Neural progenitor cell (in vitro differentiated cells): Measurements from ENCODE around the gene MAN1A1. TPM values are rescaled to one million over a fixed set of nuclear protein-coding genes. Genes with fewer than 3 reads are reported as not detected.

Experiments used
- DNase-seq: peaks from one replicate; pipeline ENCODE4 v3.0.0-alpha.2; 2016; ENCODE audit warnings: low spot score
- H2AFZ ChIP-seq: fragments of 200-600 bp; sonication (generic); replicated peaks from 2 replicates; pipeline ENCODE4 v1.6.1; 2016; ENCODE audit warnings: antibody characterized with exemption
- H3F3A ChIP-seq: fragments of 200-600 bp; sonication (generic); 2 replicates; pipeline ENCODE4 v1.6.1; 2016; ENCODE audit warnings: antibody characterized with exemption, low read depth
- H3K27ac ChIP-seq: fragments of 200-600 bp; sonication (generic); 2 replicates; pipeline ENCODE4 v1.5.1; 2016; ENCODE audit warnings: mild to moderate bottlenecking
- H3K27me3 ChIP-seq: fragments of 200-600 bp; sonication (generic); 2 replicates; pipeline ENCODE4 v1.6.1; 2016; ENCODE audit warnings: mild to moderate bottlenecking, moderate library complexity
- H3K36me3 ChIP-seq: fragments of 200-600 bp; sonication (generic); 2 replicates; pipeline ENCODE4 v1.5.1; 2016
- H3K4me1 ChIP-seq: fragments of 200-600 bp; sonication (generic); 2 replicates; pipeline ENCODE4 v1.6.1; 2016; ENCODE audit warnings: mixed run types
- H3K4me2 ChIP-seq: fragments of 200-600 bp; sonication (generic); 2 replicates; pipeline ENCODE4 v1.6.1; 2016
- H3K4me3 ChIP-seq: fragments of 200-600 bp; sonication (generic); 2 replicates; pipeline ENCODE4 v1.5.1; 2016
- H3K79me2 ChIP-seq: fragments of 200-600 bp; sonication (generic); 2 replicates; pipeline ENCODE4 v1.6.1; 2016; ENCODE audit warnings: low read depth
- H3K9ac ChIP-seq: fragments of 200-600 bp; sonication (generic); 2 replicates; pipeline ENCODE4 v1.6.1; 2016
- H3K9me3 ChIP-seq: fragments of 200-600 bp; sonication (generic); 2 replicates; pipeline ENCODE4 v1.5.1; 2016; ENCODE audit warnings: low read depth
- H4K20me1 ChIP-seq: fragments of 200-600 bp; sonication (generic); 2 replicates; pipeline ENCODE4 v1.6.1; 2016; ENCODE audit warnings: low read depth
- H3K27ac Mint-ChIP-seq: 3 replicates; pipeline ENCODE4 v1.8.0; 2021; ENCODE audit warnings: mixed read lengths
- H3K27me3 Mint-ChIP-seq: 2 replicates; pipeline ENCODE4 v1.8.0; 2022; ENCODE audit warnings: low read depth, mild to moderate bottlenecking, inconsistent platforms, moderate library complexity, mixed read lengths; ENCODE audit not compliant: insufficient read depth
- H3K36me3 Mint-ChIP-seq: 3 replicates; pipeline ENCODE4 v1.8.0; 2021; ENCODE audit warnings: mixed read lengths
- H3K4me1 Mint-ChIP-seq: 3 replicates; pipeline ENCODE4 v1.8.0; 2021; ENCODE audit warnings: mixed read lengths
- H3K4me3 Mint-ChIP-seq: 3 replicates; pipeline ENCODE4 v1.8.0; 2021; ENCODE audit warnings: mild to moderate bottlenecking, moderate library complexity, mixed read lengths
- H3K9me3 Mint-ChIP-seq: 3 replicates; pipeline ENCODE4 v1.8.0; 2020; ENCODE audit warnings: mixed read lengths
- EZH2 ChIP-seq: fragments of 200-600 bp; sonication (generic); IDR thresholded peaks from 2 replicates; pipeline ENCODE4 v1.6.1; 2017; ENCODE audit warnings: antibody characterized with exemption, mild to moderate bottlenecking, moderate library complexity
- EZH2phosphoT487 ChIP-seq: fragments of 200-600 bp; sonication (generic); IDR thresholded peaks from 2 replicates; pipeline ENCODE4 v1.6.1; 2017; ENCODE audit warnings: antibody characterized with exemption
- total RNA-seq: library from RNA; depleted of rRNA; stranded (reverse); fragments of >200 nt; gene quantifications from 2 replicates; pipeline ENCODE4 v1.2.3, GENCODE V29; 2015; ENCODE audit warnings: low replicate concordance
- TF ChIP-seq, protein P1 (sequence below): fragments of 200-600 bp; sonication (generic); IDR thresholded peaks from 2 replicates; pipeline ENCODE4 v1.5.1; 2017; ENCODE audit warnings: antibody characterized with exemption, mild to moderate bottlenecking

The MAN1A1 gene
- total RNA-seq, 1 donor from 2014 or later = 5.2 TPM

DNA sequence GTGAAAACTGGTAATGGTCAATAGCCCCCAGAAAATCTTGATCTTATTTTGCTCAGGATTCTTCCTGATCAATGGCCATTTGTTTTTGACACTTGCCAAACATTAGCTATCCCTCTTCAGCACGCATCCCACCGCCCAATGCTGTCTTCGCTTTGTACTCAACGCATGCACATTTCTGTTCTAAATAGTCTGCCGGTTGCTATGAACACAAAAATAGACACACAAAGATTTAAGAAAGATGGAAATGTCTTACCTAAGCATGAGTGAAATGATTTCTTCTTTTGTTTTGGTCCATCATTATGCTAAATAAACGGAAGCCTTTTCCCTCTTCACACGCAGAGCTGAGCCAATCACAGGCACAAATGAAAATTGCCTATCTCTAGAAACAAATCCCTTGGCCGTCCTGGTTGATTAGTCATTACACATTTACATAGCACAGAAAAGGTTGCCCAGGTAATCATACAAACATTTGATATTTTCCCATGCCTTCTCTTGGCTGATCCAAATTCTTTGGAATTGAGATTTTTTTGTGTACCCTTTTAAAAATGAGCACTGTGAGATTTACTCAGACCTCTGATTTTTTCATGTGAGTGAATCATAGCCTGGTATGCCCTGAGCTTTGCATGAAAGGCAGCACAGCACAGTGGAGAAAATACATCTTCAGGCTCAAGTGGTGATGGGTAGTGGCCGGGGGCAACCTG is 200.6 kb downstream of the MAN1A1 start:
- Histone ChIP-seq H3K4me2 (no peak overlapping the region), H3K4me3 (no peak overlapping the region), H4K20me1 (no peaks in the 10 kb centered on the region), H3K36me3 (no peaks in the 10 kb centered on the region), H3K79me2 (no peaks in the 10 kb centered on the region), H2AFZ (no peak overlapping the region), H3K4me1 (no peaks in the 10 kb centered on the region), H3K27ac (no peak overlapping the region), H3K9me3 (no peaks in the 10 kb centered on the region), H3F3A (no peaks in the 10 kb centered on the region), H3K27me3 (no peaks in the 10 kb centered on the region), H3K9ac (no peak overlapping the region)
- no peak overlapping the region for H3K4me3 Mint-ChIP-seq
- no peak for TF ChIP-seq EZH2phosphoT487
- TF ChIP-seq, protein P1, sequence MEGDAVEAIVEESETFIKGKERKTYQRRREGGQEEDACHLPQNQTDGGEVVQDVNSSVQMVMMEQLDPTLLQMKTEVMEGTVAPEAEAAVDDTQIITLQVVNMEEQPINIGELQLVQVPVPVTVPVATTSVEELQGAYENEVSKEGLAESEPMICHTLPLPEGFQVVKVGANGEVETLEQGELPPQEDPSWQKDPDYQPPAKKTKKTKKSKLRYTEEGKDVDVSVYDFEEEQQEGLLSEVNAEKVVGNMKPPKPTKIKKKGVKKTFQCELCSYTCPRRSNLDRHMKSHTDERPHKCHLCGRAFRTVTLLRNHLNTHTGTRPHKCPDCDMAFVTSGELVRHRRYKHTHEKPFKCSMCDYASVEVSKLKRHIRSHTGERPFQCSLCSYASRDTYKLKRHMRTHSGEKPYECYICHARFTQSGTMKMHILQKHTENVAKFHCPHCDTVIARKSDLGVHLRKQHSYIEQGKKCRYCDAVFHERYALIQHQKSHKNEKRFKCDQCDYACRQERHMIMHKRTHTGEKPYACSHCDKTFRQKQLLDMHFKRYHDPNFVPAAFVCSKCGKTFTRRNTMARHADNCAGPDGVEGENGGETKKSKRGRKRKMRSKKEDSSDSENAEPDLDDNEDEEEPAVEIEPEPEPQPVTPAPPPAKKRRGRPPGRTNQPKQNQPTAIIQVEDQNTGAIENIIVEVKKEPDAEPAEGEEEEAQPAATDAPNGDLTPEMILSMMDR = no peak
- TF ChIP-seq EZH2 = no peak
- no peaks in the 10 kb centered on the region for H3K9me3 Mint-ChIP-seq
- H3K36me3 Mint-ChIP-seq = no peaks in the 10 kb centered on the region
- DNase-seq = no peak
- no peaks in the 10 kb centered on the region for H3K27me3 Mint-ChIP-seq
- no peak overlapping the region for H3K27ac Mint-ChIP-seq
- H3K4me1 Mint-ChIP-seq = peaks cover 6% of the 10 kb centered on the region

DNA sequence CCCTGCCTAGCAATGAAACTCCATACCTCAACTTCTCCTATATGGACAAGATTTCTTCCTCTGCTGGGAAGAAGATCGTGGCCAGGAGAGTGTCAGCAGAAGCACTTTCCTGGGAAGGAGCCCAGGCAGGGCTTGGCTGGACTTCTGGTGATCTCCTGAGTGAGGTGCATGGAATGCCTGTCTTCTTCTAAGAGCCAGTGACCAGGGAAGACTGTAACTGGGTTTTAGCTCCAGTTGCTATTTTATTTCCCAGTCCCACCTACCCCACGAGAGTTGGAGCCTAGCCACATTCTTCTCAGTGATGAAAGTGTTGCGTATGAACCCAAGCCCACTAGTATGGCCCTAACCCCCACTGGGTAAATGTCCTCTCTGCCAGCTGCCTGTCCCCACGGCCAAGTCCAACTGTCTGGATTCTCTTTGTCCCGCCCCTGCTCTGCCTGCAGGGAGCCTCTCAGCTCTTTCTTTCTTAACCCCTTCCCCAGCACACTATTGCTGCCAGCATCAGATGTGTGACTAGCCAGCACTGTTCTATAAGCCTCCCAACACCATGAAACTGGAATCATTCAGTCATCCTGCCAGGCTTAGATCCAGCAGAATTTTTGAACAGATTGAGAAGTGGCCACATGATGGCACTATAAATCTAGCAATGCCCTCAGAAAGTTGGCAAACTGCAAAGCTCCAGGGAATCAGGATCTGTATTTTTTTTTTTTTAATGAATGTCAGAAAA is 201.3 kb downstream of the MAN1A1 start:
- Mint-ChIP-seq H3K27me3 (no peaks in the 10 kb centered on the region), H3K9me3 (no peaks in the 10 kb centered on the region), H3K36me3 (no peaks in the 10 kb centered on the region), H3K27ac (no peak overlapping the region), H3K4me3 (no peak overlapping the region), H3K4me1 (peaks cover 6% of the 10 kb centered on the region)
- H3K36me3 ChIP-seq = no peaks in the 10 kb centered on the region
- peak; percentile 63 for DNase-seq
- H4K20me1 ChIP-seq = no peaks in the 10 kb centered on the region
- H3K4me3 ChIP-seq = no peak overlapping the region
- H3K4me2 ChIP-seq = no peak overlapping the region
- no peaks in the 10 kb centered on the region for H3K4me1 ChIP-seq
- H3K27ac ChIP-seq = no peak overlapping the region
- TF ChIP-seq EZH2phosphoT487 = no peak
- no peak for TF ChIP-seq EZH2
- TF ChIP-seq, protein P1 = peak; percentile 80
- H3F3A ChIP-seq = no peaks in the 10 kb centered on the region
- no peaks in the 10 kb centered on the region for H3K27me3 ChIP-seq
- H3K9me3 ChIP-seq = no peaks in the 10 kb centered on the region
- no peak overlapping the region for H3K9ac ChIP-seq
- H2AFZ ChIP-seq = no peak overlapping the region
- H3K79me2 ChIP-seq = no peaks in the 10 kb centered on the region

DNA sequence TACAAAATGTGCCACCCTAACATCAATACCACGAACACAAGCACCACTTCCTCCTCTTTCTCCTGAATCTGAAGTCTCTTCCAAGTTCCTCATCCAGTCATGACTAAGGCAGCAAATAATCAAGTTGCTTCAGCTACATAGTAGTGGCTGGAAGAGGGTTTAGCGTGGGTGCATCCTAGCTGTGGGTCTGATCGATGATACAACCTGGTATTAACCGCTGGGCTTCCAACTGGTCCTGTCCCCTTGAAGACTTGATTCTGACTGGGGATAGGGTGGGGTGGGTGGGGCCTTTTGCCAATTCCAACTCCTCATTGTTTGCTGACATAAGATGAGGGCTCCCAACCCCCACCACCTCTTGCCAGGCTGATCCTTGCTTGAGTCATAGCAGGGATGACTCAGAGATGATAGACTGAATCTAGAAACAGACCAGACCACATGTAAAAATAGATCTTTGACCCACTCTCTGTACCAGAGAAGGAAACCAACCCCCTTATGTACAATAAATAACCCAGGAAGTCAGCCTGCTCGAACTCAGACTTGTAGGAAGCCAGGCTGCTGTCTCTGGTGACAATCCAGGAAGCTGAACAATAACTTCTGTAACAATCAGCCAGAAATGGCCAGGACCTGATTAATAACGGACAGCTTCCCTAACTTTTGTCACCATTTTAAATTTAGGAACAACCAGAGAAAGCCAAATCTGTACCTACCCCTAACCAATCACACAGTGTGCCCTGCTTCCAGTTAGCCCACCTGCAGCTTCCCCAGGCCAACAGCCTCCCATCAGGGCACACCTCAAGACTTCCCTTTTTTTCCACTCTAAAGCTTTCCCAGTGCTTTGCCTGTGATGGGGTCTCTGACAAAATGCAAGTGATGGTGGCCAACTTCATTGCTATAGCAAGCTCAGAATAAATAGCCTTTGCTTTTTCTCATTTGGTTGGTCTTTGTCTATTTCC is 202.2 kb downstream of the MAN1A1 start:
- no peak overlapping the region for H3K27ac Mint-ChIP-seq
- no peaks in the 10 kb centered on the region for H3K36me3 ChIP-seq
- no peak overlapping the region for H3K27ac ChIP-seq
- H3K9me3 ChIP-seq = no peaks in the 10 kb centered on the region
- peaks cover 6% of the 10 kb centered on the region for H3K4me1 Mint-ChIP-seq
- no peak overlapping the region for H3K4me3 ChIP-seq
- TF ChIP-seq, protein P1 = no peak
- no peak for TF ChIP-seq EZH2
- no peak for TF ChIP-seq EZH2phosphoT487
- H4K20me1 ChIP-seq = no peaks in the 10 kb centered on the region
- no peaks in the 10 kb centered on the region for H3K27me3 Mint-ChIP-seq
- H3K9me3 Mint-ChIP-seq = no peaks in the 10 kb centered on the region
- H3K9ac ChIP-seq = no peak overlapping the region
- no peaks in the 10 kb centered on the region for H3K36me3 Mint-ChIP-seq
- no peak overlapping the region for H3K4me2 ChIP-seq
- H3F3A ChIP-seq = no peaks in the 10 kb centered on the region
- no peaks in the 10 kb centered on the region for H3K27me3 ChIP-seq
- no peak overlapping the region for H2AFZ ChIP-seq
- H3K4me1 ChIP-seq = no peaks in the 10 kb centered on the region
- no peaks in the 10 kb centered on the region for H3K79me2 ChIP-seq
- DNase-seq = no peak
- H3K4me3 Mint-ChIP-seq = no peak overlapping the region
